SK-N-SH treated with all-trans-retinoic acid at 6 μM for 48 hours (cell line): ENCODE measurements around the gene IKZF3.

Experiments used
- BACH2 ChIP-seq: fragments of 250-450 bp; sonication (Bioruptor Pico); IDR thresholded peaks from 2 replicates; pipeline ENCODE4 v1.9.0; 2021; ENCODE audit warnings: mild to moderate bottlenecking, borderline replicate concordance
- CREB5 ChIP-seq: fragments of 250-450 bp; sonication (Bioruptor Pico); IDR thresholded peaks from 2 replicates; pipeline ENCODE4 v1.5.1; 2020; ENCODE audit warnings: low read depth, mild to moderate bottlenecking, moderate library complexity
- CSRNP3 ChIP-seq: fragments of 250-450 bp; sonication (Bioruptor Pico); IDR thresholded peaks from 2 replicates; pipeline ENCODE4 v1.5.1; 2021; ENCODE audit warnings: mild to moderate bottlenecking, moderate library complexity
- ISL1 ChIP-seq: fragments of 250-450 bp; sonication (Bioruptor Pico); IDR thresholded peaks from 2 replicates; pipeline ENCODE4 v2.1.2; 2022; ENCODE audit warnings: mild to moderate bottlenecking, moderate library complexity
- PATZ1 ChIP-seq: fragments of 250-450 bp; sonication (Bioruptor Pico); IDR thresholded peaks from 2 replicates; pipeline ENCODE4 v1.8.0; 2020; ENCODE audit warnings: mild to moderate bottlenecking, moderate library complexity, borderline replicate concordance
- RARB ChIP-seq: fragments of 250-450 bp; sonication (Bioruptor Pico); IDR thresholded peaks from 2 replicates; pipeline ENCODE4 v1.8.0; 2021; ENCODE audit warnings: mild to moderate bottlenecking, moderate library complexity
- SNAI2 ChIP-seq: fragments of 250-450 bp; sonication (Bioruptor Pico); IDR thresholded peaks from 2 replicates; pipeline ENCODE4 v1.5.0; 2020; ENCODE audit warnings: mild to moderate bottlenecking, moderate library complexity
- TCF4 ChIP-seq: fragments of 250-450 bp; sonication (Bioruptor Pico); IDR thresholded peaks from 2 replicates; pipeline ENCODE4 v1.8.0; 2021; ENCODE audit warnings: mild to moderate bottlenecking, moderate library complexity, borderline replicate concordance
- TOX ChIP-seq: fragments of 250-450 bp; sonication (Bioruptor Pico); IDR thresholded peaks from 2 replicates; pipeline ENCODE4 v1.8.0; 2021; ENCODE audit warnings: mild to moderate bottlenecking, moderate library complexity, borderline replicate concordance
- TSHZ2 ChIP-seq: fragments of 250-450 bp; sonication (Bioruptor Pico); IDR thresholded peaks from 2 replicates; pipeline ENCODE4 v1.5.0; 2020; ENCODE audit warnings: mild to moderate bottlenecking, moderate library complexity
- ZFP3 ChIP-seq: fragments of 250-450 bp; sonication (Bioruptor Pico); IDR thresholded peaks from 2 replicates; pipeline ENCODE4 v1.5.0; 2020; ENCODE audit warnings: mild to moderate bottlenecking, moderate library complexity
- ZFP30 ChIP-seq: fragments of 450-650 bp; formaldehyde crosslinking; IDR thresholded peaks from 2 replicates; pipeline ENCODE4 v1.5.0; 2022; ENCODE audit warnings: mild to moderate bottlenecking, moderate library complexity
- ZNF70 ChIP-seq: fragments of 450-650 bp; formaldehyde crosslinking; IDR thresholded peaks from 2 replicates; pipeline ENCODE4 v1.5.0; 2020; ENCODE audit warnings: mild to moderate bottlenecking, moderate library complexity
- ZNF8 ChIP-seq: fragments of 450-650 bp; formaldehyde crosslinking; IDR thresholded peaks from 2 replicates; pipeline ENCODE4 v1.5.0; 2020; ENCODE audit warnings: mild to moderate bottlenecking, moderate library complexity

- TF ChIP-seq TCF4 (CRISPR knock-in tag): no peak
- no peak for TF ChIP-seq ZFP3 (CRISPR knock-in tag)
- no peak for TF ChIP-seq ZFP30 (CRISPR knock-in tag)
- TF ChIP-seq PATZ1 (CRISPR knock-in tag): no peak
- TF ChIP-seq TSHZ2: no peak
- TF ChIP-seq ZNF8: no peak
- TF ChIP-seq TOX (CRISPR knock-in tag): no peak
- no peak for TF ChIP-seq ZNF70 (CRISPR knock-in tag)
- TF ChIP-seq SNAI2 (CRISPR knock-in tag): no peak
- TF ChIP-seq CREB5 (CRISPR knock-in tag): no peak
- TF ChIP-seq RARB (CRISPR knock-in tag): no peak
- no peak for TF ChIP-seq CSRNP3 (CRISPR knock-in tag)
- no peak for TF ChIP-seq BACH2 (CRISPR knock-in tag)
- no peak for TF ChIP-seq ISL1 (CRISPR knock-in tag)
Measured at GRCh38 chr17:39823407-39824054, 40.6 kb downstream of the IKZF3 start.
